ENCODE data around the gene GMPR. TPM values are rescaled to one million over a fixed set of nuclear protein-coding genes. Genes with fewer than 3 reads are reported as not detected.

GMPR gene
- total RNA-seq, 1 experiment from 2014 or later: 24.0 TPM

- DNase-seq (ENCODE audit: low read depth, low spot score) (no peak), ATAC-seq (no peak)
- Histone ChIP-seq H3K79me2 (ENCODE audit: insufficient read depth, low read length) (no peaks in the 10 kb centered on the region), H3K4me3 (replicated peaks in 1 of 2; ENCODE audit: low read depth in 1 of 2, low read length in 2 of 2) (no peak overlapping the region), H3K27me3 (ENCODE audit: insufficient read depth, low read length) (no peaks in the 10 kb centered on the region), H4K20me1 (ENCODE audit: insufficient read depth) (no peaks in the 10 kb centered on the region), H3K4me2 (ENCODE audit: low read length) (no peak overlapping the region), H3K9ac (ENCODE audit: low read length) (no peak overlapping the region), H2AFZ (ENCODE audit: low read depth, low read length, poor library complexity, severe bottlenecking) (no peak overlapping the region), H3K9me2 (ENCODE audit: insufficient read depth) (no peaks in the 10 kb centered on the region), H3K27ac (ENCODE audit: low read depth, low read length) (no peak overlapping the region), H3K36me3 (ENCODE audit: control insufficient read depth in 1 of 2, insufficient read depth in 2 of 2, low read length in 2 of 2) (no peaks in the 10 kb centered on the region), H3K4me1 (ENCODE audit: control insufficient read depth in 1 of 2, insufficient read depth in 2 of 2, low read length in 2 of 2) (peaks cover 53 to 78% of the 10 kb centered on the region in 2 experiments), H3K9me3 (ENCODE audit: control insufficient read depth in 1 of 2, insufficient read depth in 1 of 2, low read depth in 1 of 2, low read length in 2 of 2) (no peaks in the 10 kb centered on the region)
- intact Hi-C loops (cut with micrococcal nuclease): no loop called here
- no TSS peak for BruUV-seq (replicated peaks)
- no peak for TF ChIP-seq EGR1 (IDR thresholded peaks at IDR 0.05; ENCODE audit: low read depth)
- TF ChIP-seq SP1 (IDR thresholded peaks at IDR 0.05; ENCODE audit: low read depth): no peak
- no peak for TF ChIP-seq POLR2A (IDR thresholded peaks at IDR 0.05; ENCODE audit: borderline replicate concordance, extremely low read depth, insufficient read depth, insufficient read length)
- no peak for TF ChIP-seq MAX (IDR thresholded peaks at IDR 0.05)
- no peak for TF ChIP-seq SRF (IDR thresholded peaks at IDR 0.05; ENCODE audit: low read depth)
- no peak for TF ChIP-seq JUND (IDR thresholded peaks at IDR 0.05)
- TF ChIP-seq RAD21 (IDR thresholded peaks at IDR 0.05; ENCODE audit: low read depth): no peak
- TF ChIP-seq POLR2AphosphoS5 (IDR thresholded peaks at IDR 0.05; ENCODE audit: low read depth, low read length): no peak
- no peak for TF ChIP-seq CEBPB (IDR thresholded peaks at IDR 0.05; ENCODE audit: low read depth)
- TF ChIP-seq ZNF274 (IDR thresholded peaks at IDR 0.05; ENCODE audit: low read depth, low read length): no peak
- TF ChIP-seq ATF3 (IDR thresholded peaks at IDR 0.05): no peak
- TF ChIP-seq ELF1 (IDR thresholded peaks at IDR 0.05; ENCODE audit: borderline replicate concordance, low read depth): no peak
- TF ChIP-seq CBX3 (IDR thresholded peaks at IDR 0.05; ENCODE audit: low read depth): no peak
- ChIA-PET POLR2A (no interaction called here), RAD21 (ENCODE audit: low non-redundant PET in 1 of 2, low total read pairs in 2 of 2, uncharacterized antibody in 2 of 2, unreplicated experiment in 2 of 2) (no interaction called here), CTCF (interaction anchor here (1.2 kb wide), 1 partner anchor 11 kb away, joined by 4 read pairs; no protein-coding TSS in a partner anchor)
These were observed 82.9 kb downstream of the GMPR start for GRCh38 chr6:16321341-16321710.

GRCh38 chr6:16321826-16322225, 83.4 kb downstream of the GMPR start:
- intact Hi-C loops (cut with micrococcal nuclease): no loop called here
- POLR2A ChIA-PET: no interaction called here

More at GRCh38 chr6:16321826-16322225, 83.4 kb downstream of the GMPR start:
- ChIA-PET RAD21 (ENCODE audit: low non-redundant PET in 1 of 2, low total read pairs in 2 of 2, uncharacterized antibody in 2 of 2, unreplicated experiment in 2 of 2) (no interaction called here), CTCF (interaction anchor here (1.2 kb wide), 1 partner anchor 10 kb away, joined by 4 read pairs; no protein-coding TSS in a partner anchor)
- no peak overlapping the region for H3K9ac ChIP-seq (ENCODE audit: low read length)
- H3K4me1 ChIP-seq (ENCODE audit: control insufficient read depth in 1 of 2, insufficient read depth in 2 of 2, low read length in 2 of 2): peaks cover 51 to 73% of the 10 kb centered on the region in 2 experiments
- no peak for DNase-seq (ENCODE audit: low read depth, low spot score)
- H3K79me2 ChIP-seq (ENCODE audit: insufficient read depth, low read length): no peaks in the 10 kb centered on the region
- H4K20me1 ChIP-seq (ENCODE audit: insufficient read depth): no peaks in the 10 kb centered on the region
- no TSS peak for BruUV-seq (replicated peaks)
- H3K9me2 ChIP-seq (ENCODE audit: insufficient read depth): no peaks in the 10 kb centered on the region
- H3K27ac ChIP-seq (ENCODE audit: low read depth, low read length): no peak overlapping the region
- no peaks in the 10 kb centered on the region for H3K36me3 ChIP-seq (ENCODE audit: control insufficient read depth in 1 of 2, insufficient read depth in 2 of 2, low read length in 2 of 2)
- H3K4me3 ChIP-seq (replicated peaks in 1 of 2; ENCODE audit: low read depth in 1 of 2, low read length in 2 of 2): no peak overlapping the region
- no peaks in the 10 kb centered on the region for H3K27me3 ChIP-seq (ENCODE audit: insufficient read depth, low read length)
- H2AFZ ChIP-seq (ENCODE audit: low read depth, low read length, poor library complexity, severe bottlenecking): no peak overlapping the region
- H3K4me2 ChIP-seq (ENCODE audit: low read length): no peak overlapping the region
- H3K9me3 ChIP-seq (ENCODE audit: control insufficient read depth in 1 of 2, insufficient read depth in 1 of 2, low read depth in 1 of 2, low read length in 2 of 2): no peaks in the 10 kb centered on the region
- no peak for ATAC-seq
- TF ChIP-seq SP1 (IDR thresholded peaks at IDR 0.05; ENCODE audit: low read depth): no peak
